Neuron (in vitro differentiated cells): ENCODE results near the gene IFT22.

Source experiments
- H2AFZ ChIP-seq: one replicate; pipeline ENCODE4 v1.6.1; 2013; ENCODE audit warnings: low read depth, mild to moderate bottlenecking, inconsistent platforms, low read length, moderate library complexity
- H3K27me3 ChIP-seq: one replicate; pipeline ENCODE4 v1.6.1; 2013; ENCODE audit warnings: low read length; ENCODE audit not compliant: insufficient read depth
- H3K36me3 ChIP-seq: one replicate; pipeline ENCODE4 v1.6.1; 2013; ENCODE audit warnings: low read length; ENCODE audit not compliant: insufficient read depth
- H3K4me1 ChIP-seq: one replicate; pipeline ENCODE4 v1.6.1; 2013; ENCODE audit warnings: low read length; ENCODE audit not compliant: insufficient read depth
- H3K4me3 ChIP-seq: 2 replicates; pipeline ENCODE4 v1.5.1; 2013; ENCODE audit warnings: mild to moderate bottlenecking, low read length, moderate library complexity
- H3K9me3 ChIP-seq: one replicate; pipeline ENCODE4 v1.6.1; 2013; ENCODE audit warnings: low read length

Gene IFT22

GRCh38 chr7:101347477-101347876 is 25.9 kb upstream of the IFT22 start:
- no peak overlapping the region for H2AFZ ChIP-seq
- H3K4me1 ChIP-seq: no peaks in the 10 kb centered on the region
- H3K4me3 ChIP-seq: no peak overlapping the region
- no peaks in the 10 kb centered on the region for H3K36me3 ChIP-seq
- H3K9me3 ChIP-seq: peaks cover 3% of the 10 kb centered on the region
- H3K27me3 ChIP-seq: no peaks in the 10 kb centered on the region

- H3K4me3 ChIP-seq: no peak overlapping the region
- H3K36me3 ChIP-seq: no peaks in the 10 kb centered on the region
- no peaks in the 10 kb centered on the region for H3K9me3 ChIP-seq
- H3K27me3 ChIP-seq: no peaks in the 10 kb centered on the region
- H3K4me1 ChIP-seq: no peaks in the 10 kb centered on the region
- no peak overlapping the region for H2AFZ ChIP-seq
These were observed 21.3 kb upstream of the IFT22 start for GRCh38 chr7:101342892-101343291.

GRCh38 chr7:101340379-101340778 is 18.8 kb upstream of the IFT22 start:
- Histone ChIP-seq H3K27me3 (no peaks in the 10 kb centered on the region), H3K4me1 (no peaks in the 10 kb centered on the region)

GRCh38 chr7:101333912-101334311 is 12.3 kb upstream of the IFT22 start:
- no peaks in the 10 kb centered on the region for H3K36me3 ChIP-seq
- H3K4me1 ChIP-seq: no peaks in the 10 kb centered on the region
- H2AFZ ChIP-seq: no peak overlapping the region
- H3K27me3 ChIP-seq: no peaks in the 10 kb centered on the region
- no peak overlapping the region for H3K4me3 ChIP-seq
- H3K9me3 ChIP-seq: no peaks in the 10 kb centered on the region

More at GRCh38 chr7:101340379-101340778, 18.8 kb upstream of the IFT22 start:
- Histone ChIP-seq H3K4me3 (no peak overlapping the region), H3K36me3 (no peaks in the 10 kb centered on the region), H3K9me3 (no peaks in the 10 kb centered on the region), H2AFZ (no peak overlapping the region)

GRCh38 chr7:101332026-101332425 is 10.4 kb upstream of the IFT22 start:
- H3K9me3 ChIP-seq: no peaks in the 10 kb centered on the region
- H3K4me1 ChIP-seq: no peaks in the 10 kb centered on the region
- no peak overlapping the region for H3K4me3 ChIP-seq
- no peaks in the 10 kb centered on the region for H3K27me3 ChIP-seq
- no peak overlapping the region for H2AFZ ChIP-seq
- H3K36me3 ChIP-seq: no peaks in the 10 kb centered on the region

- H3K4me1 ChIP-seq: no peaks in the 10 kb centered on the region
- no peaks in the 10 kb centered on the region for H3K9me3 ChIP-seq
- no peaks in the 10 kb centered on the region for H3K27me3 ChIP-seq
- no peak overlapping the region for H3K4me3 ChIP-seq
- no peak overlapping the region for H2AFZ ChIP-seq
- H3K36me3 ChIP-seq: no peaks in the 10 kb centered on the region
These were observed 8.4 kb upstream of the IFT22 start for GRCh38 chr7:101330011-101330484.

GRCh38 chr7:101328159-101328558 is 6.5 kb upstream of the IFT22 start:
- Histone ChIP-seq H3K36me3 (no peaks in the 10 kb centered on the region), H3K4me1 (no peaks in the 10 kb centered on the region), H3K27me3 (no peaks in the 10 kb centered on the region), H3K9me3 (no peaks in the 10 kb centered on the region), H3K4me3 (no peak overlapping the region), H2AFZ (no peak overlapping the region)

- Histone ChIP-seq H2AFZ (no peak overlapping the region), H3K4me3 (no peak overlapping the region), H3K27me3 (no peaks in the 10 kb centered on the region), H3K4me1 (peaks cover 8% of the 10 kb centered on the region), H3K9me3 (no peaks in the 10 kb centered on the region), H3K36me3 (peaks cover 36% of the 10 kb centered on the region)
These were observed 2.2 kb downstream of the IFT22 start for GRCh38 chr7:101319401-101319800.

- Histone ChIP-seq H2AFZ (no peak overlapping the region), H3K36me3 (peaks cover 39% of the 10 kb centered on the region), H3K27me3 (no peaks in the 10 kb centered on the region), H3K4me1 (no peaks in the 10 kb centered on the region), H3K9me3 (peaks cover 4% of the 10 kb centered on the region), H3K4me3 (no peak overlapping the region)
These were observed 6.3 kb downstream of the IFT22 start for GRCh38 chr7:101315336-101315735.

- peak overlapping the region; percentile 45 for H3K4me3 ChIP-seq
- peaks cover 10% of the 10 kb centered on the region for H3K4me1 ChIP-seq
- no peaks in the 10 kb centered on the region for H3K36me3 ChIP-seq
- peaks cover 16% of the 10 kb centered on the region for H3K9me3 ChIP-seq
- peak overlapping the region; percentile 13 for H2AFZ ChIP-seq
- H3K27me3 ChIP-seq: peaks cover 10% of the 10 kb centered on the region
These were observed 13.1 kb downstream of the IFT22 start for GRCh38 chr7:101308245-101309085.

GRCh38 chr7:101306307-101306706 is 15.3 kb downstream of the IFT22 start:
- peaks cover 10% of the 10 kb centered on the region for H3K4me1 ChIP-seq
- peaks cover 27% of the 10 kb centered on the region for H3K27me3 ChIP-seq
- no peaks in the 10 kb centered on the region for H3K36me3 ChIP-seq
- peaks cover 24% of the 10 kb centered on the region for H3K9me3 ChIP-seq
- H2AFZ ChIP-seq: no peak overlapping the region
- no peak overlapping the region for H3K4me3 ChIP-seq

- Histone ChIP-seq H3K36me3 (no peaks in the 10 kb centered on the region), H2AFZ (no peak overlapping the region), H3K9me3 (peaks cover 36% of the 10 kb centered on the region), H3K4me3 (no peak overlapping the region), H3K4me1 (no peaks in the 10 kb centered on the region), H3K27me3 (peaks cover 58% of the 10 kb centered on the region)
These were observed 18.4 kb downstream of the IFT22 start for GRCh38 chr7:101303102-101303701.

- H3K27me3 ChIP-seq: peaks cover 62% of the 10 kb centered on the region
These were observed 18.9 kb downstream of the IFT22 start for GRCh38 chr7:101302641-101303101.

More at GRCh38 chr7:101302641-101303101, 18.9 kb downstream of the IFT22 start:
- Histone ChIP-seq H3K9me3 (peaks cover 36% of the 10 kb centered on the region), H3K4me1 (no peaks in the 10 kb centered on the region), H3K36me3 (no peaks in the 10 kb centered on the region), H2AFZ (no peak overlapping the region), H3K4me3 (no peak overlapping the region)
